Thyroid gland (tissue), 4 donors: ENCODE results near the gene ATP5PB. TPM values are rescaled to one million over a fixed set of nuclear protein-coding genes. Genes with fewer than 3 reads are reported as not detected.

Experiments
- DNase-seq, 2 donors: peaks; one replicate each; pipeline ENCODE4 v3.0.0-alpha.2; 2019
- H3K27ac ChIP-seq, 3 donors: fragments of 200-600 bp; sonication (generic); 1 replicate in 2 of 3; 2 replicates in 1 of 3; pipeline ENCODE4 v1.5.1; 2016 to 2019; ENCODE audit warnings: mild to moderate bottlenecking in 1 of 3, moderate library complexity in 1 of 3
- H3K27me3 ChIP-seq: fragments of 200-600 bp; sonication (generic); one replicate; pipeline ENCODE4 v1.5.1; 2019
- H3K36me3 ChIP-seq, 2 donors: fragments of 200-600 bp; sonication (generic); one replicate each; pipeline ENCODE4 v1.5.1; 2016 to 2019
- H3K4me1 ChIP-seq, 2 donors: fragments of 200-600 bp; sonication (generic); one replicate each; pipeline ENCODE4 v1.5.1; 2017 to 2019
- H3K4me3 ChIP-seq, 3 donors: fragments of 200-600 bp; sonication (generic); replicated peaks in 1 of 3; 1 replicate in 2 of 3; 2 replicates in 1 of 3; pipeline ENCODE4 v1.5.1; 2016; ENCODE audit warnings: mild to moderate bottlenecking in 1 of 3
- H3K9me3 ChIP-seq: fragments of 200-600 bp; sonication (generic); one replicate; pipeline ENCODE4 v1.5.1; 2017
- CTCF ChIP-seq, 6 experiments: fragments of 200-600 bp in 3 of 6; fragments of 450-650 bp in 3 of 6; sonication (generic) in 3 of 6; IDR thresholded peaks; one replicate each; pipeline ENCODE4 v1.5.1; 2016 to 2019; ENCODE audit warnings: antibody characterized with exemption in 6 of 6, mild to moderate bottlenecking in 2 of 6, inconsistent platforms in 1 of 6, moderate library complexity in 1 of 6
- POLR2A ChIP-seq, 2 donors: fragments of 450-650 bp; IDR thresholded peaks; one replicate each; pipeline ENCODE4 v1.6.1; 2017; ENCODE audit warnings: antibody characterized with exemption in 2 of 2, mild to moderate bottlenecking in 2 of 2, moderate library complexity in 1 of 2
- WGBS, 2 donors: methylation state at CpG; one replicate each; pipeline ENCODE4 v1.1.5; 2017; 5-methylcytosine and 5-hydroxymethylcytosine counted together
- intact Hi-C: fragments of 100-400 bp; cut with DNase I; formaldehyde crosslinking; loops from one replicate; pipeline ENCODE4 v1.15.1; 2023
- small RNA-seq: library from RNA; depleted of rRNA; stranded (forward); fragments of <200 nt; gene quantifications from one replicate; pipeline ENCODE3, GENCODE V24; 2016
- total RNA-seq, 4 donors: library from RNA; depleted of rRNA; stranded (reverse); fragments of >200 nt; gene quantifications; one replicate each; pipeline ENCODE4 v1.2.3, GENCODE V29; 2016

The ATP5PB gene
- total RNA-seq, 4 donors from 2014 or later, result 128 to 252 (median 193) TPM

- H3K4me1 ChIP-seq, result peaks cover 14 to 29% of the 10 kb centered on the region in 2 donors
- H3K4me3 ChIP-seq, result no peak overlapping the region
- peak; percentile 63 to 70 for DNase-seq
- H3K36me3 ChIP-seq, result no peaks in the 10 kb centered on the region
- intact Hi-C loops, result loop anchor here (2.0 to 5.0 kb wide), 2 partner anchors 149 to 245 kb away; no protein-coding TSS in a partner anchor
- 21 to 64% methylated on average over 4 to 15 of the region's 15 CpGs for WGBS, 2 donors
- no peaks in the 10 kb centered on the region for H3K9me3 ChIP-seq
- H3K27ac ChIP-seq, result peak overlapping the region; percentile 88 to 97 (median 95)
- TF ChIP-seq CTCF (IDR thresholded peaks at IDR 0.05) (no peak), POLR2A (IDR thresholded peaks at IDR 0.05) (no peak)
- H3K27me3 ChIP-seq, result no peaks in the 10 kb centered on the region
These were observed 58.3 kb downstream of the ATP5PB start for GRCh38 chr1:111507411-111508201.

GRCh38 chr1:111509997-111510375 lies 60.7 kb downstream of the ATP5PB start:
- Histone ChIP-seq H3K9me3 (no peaks in the 10 kb centered on the region), H3K4me3 (no peak overlapping the region), H3K36me3 (no peaks in the 10 kb centered on the region), H3K27ac (no peak overlapping the region), H3K27me3 (no peaks in the 10 kb centered on the region), H3K4me1 (peaks cover 14 to 41% of the 10 kb centered on the region in 2 donors)
- intact Hi-C loops, result loop anchor here (2.0 to 5.0 kb wide), 2 partner anchors 147 to 242 kb away; no protein-coding TSS in a partner anchor
- 51 to 61% methylated on average over 3 of the region's 3 CpGs for WGBS, 2 donors
- no peak for DNase-seq
- TF ChIP-seq CTCF (IDR thresholded peaks at IDR 0.05), result no peak
- TF ChIP-seq POLR2A (IDR thresholded peaks at IDR 0.05), result no peak

GRCh38 chr1:111511370-111511769 lies 62.1 kb downstream of the ATP5PB start:
- Histone ChIP-seq H3K36me3 (no peaks in the 10 kb centered on the region), H3K27me3 (no peaks in the 10 kb centered on the region), H3K9me3 (no peaks in the 10 kb centered on the region), H3K4me3 (no peak overlapping the region), H3K4me1 (peaks cover 19 to 50% of the 10 kb centered on the region in 2 donors), H3K27ac (no peak overlapping the region)
- TF ChIP-seq POLR2A (IDR thresholded peaks at IDR 0.05), result no peak
- no peak for TF ChIP-seq CTCF (IDR thresholded peaks at IDR 0.05)
- intact Hi-C loops, result no loop called here
- 86 to 88% methylated on average over 3 of the region's 3 CpGs for WGBS, 2 donors
- no peak for DNase-seq

Small RNAs within 50 kb of the gene (small RNA-seq; reads per million reads assigned to genes)
- gene RF00019 (not detected), gene RNU6-792P (not detected)

Other genes starting within 250 kb of the ATP5PB start
- 10 to 100 TPM; 45.1 to 53.3 (median 49.4) TPM for gene DENND2D, start 248.8 kb upstream of the ATP5PB start, total RNA-seq
- gene CHI3L2, start 221.8 kb upstream of the ATP5PB start, total RNA-seq, result 10 to 100 TPM in 2 of 4 donors, 1 to 10 TPM in 2; 4.2 to 25.7 (median 11.8) TPM
- not detected for gene CHIA, start 158.6 kb upstream of the ATP5PB start, total RNA-seq
- gene OVGP1, start 21.7 kb upstream of the ATP5PB start, total RNA-seq, result 1 to 10 TPM; 1.1 to 2.1 (median 1.7) TPM
- 10 to 100 TPM; 19.5 to 36.1 (median 26.3) TPM for gene WDR77, start 208 bp upstream of the ATP5PB start, total RNA-seq
- gene C1orf162, start 24.5 kb downstream of the ATP5PB start, total RNA-seq, result 10 to 100 TPM in 1 of 4 donors, 1 to 10 TPM in 3; 2.5 to 23.6 (median 6.5) TPM
- 1 to 10 TPM; 2.3 to 7.7 (median 3.4) TPM for gene ADORA3, start 54.2 kb downstream of the ATP5PB start, total RNA-seq
- gene TMIGD3, start 54.2 kb downstream of the ATP5PB start, total RNA-seq, result 1 to 10 TPM in 1 of 4 donors, under 1 TPM in 1, not detected in 2; 0.89 to 8.7 TPM
- gene RAP1A, start 170.3 kb downstream of the ATP5PB start, total RNA-seq, result 10 to 100 TPM; 54.2 to 91.7 (median 71.9) TPM